IPS DF 19.7 (cell line): ENCODE data around the gene BPIFB2.

ENCODE experiments used
- DNase-seq: peaks from one replicate; pipeline ENCODE4 v3.0.0-alpha.2; 2013; ENCODE audit warnings: low read depth, low spot score

BPIFB2 gene

GRCh38 chr20:33005908-33006775, 1.4 kb upstream of the BPIFB2 start:
- no peak for DNase-seq

GRCh38 chr20:33006776-33007375, 628 bp upstream of the BPIFB2 start:
- DNase-seq: no peak

DNA sequence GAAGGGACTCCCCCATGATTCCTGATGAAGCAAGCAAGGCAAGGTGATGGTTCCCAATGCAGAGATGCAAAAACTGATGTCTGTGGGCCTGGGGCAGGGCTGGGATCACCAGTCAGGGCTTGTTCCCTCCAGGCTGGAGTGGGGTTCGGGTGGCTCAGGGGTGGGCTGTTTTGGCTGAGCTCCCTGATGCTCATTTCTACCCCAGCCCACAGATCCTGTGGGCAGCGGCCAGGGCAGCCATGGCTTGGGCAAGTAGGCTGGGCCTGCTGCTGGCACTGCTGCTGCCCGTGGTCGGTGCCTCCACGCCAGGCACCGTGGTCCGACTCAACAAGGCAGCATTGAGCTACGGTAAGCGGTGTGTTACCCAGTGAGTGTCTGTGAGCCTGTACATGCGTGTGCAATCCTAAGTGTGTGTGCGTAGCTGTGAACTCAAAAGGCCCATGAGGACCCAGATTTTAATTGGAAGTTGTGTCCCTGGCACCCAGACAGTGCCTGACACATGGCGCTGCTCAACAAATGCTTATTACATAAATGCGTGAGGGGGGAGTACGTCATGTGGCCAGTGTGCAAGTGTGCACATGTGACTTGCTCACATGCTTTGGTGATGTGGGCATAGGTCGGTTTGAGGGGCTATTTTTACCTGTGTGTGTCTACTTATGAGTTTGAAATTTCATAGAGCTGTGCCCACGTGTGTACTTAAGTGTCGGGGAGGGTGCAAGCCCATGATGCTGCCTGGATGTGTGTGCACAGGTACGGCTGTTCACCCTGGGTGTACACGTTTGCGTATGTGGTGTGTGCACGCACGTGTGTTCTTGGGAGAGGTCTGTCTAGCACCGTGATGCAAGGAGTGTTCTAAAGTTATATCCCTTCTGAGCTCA, 1.1 kb downstream of the BPIFB2 start:
- DNase-seq: no peak

DNA sequence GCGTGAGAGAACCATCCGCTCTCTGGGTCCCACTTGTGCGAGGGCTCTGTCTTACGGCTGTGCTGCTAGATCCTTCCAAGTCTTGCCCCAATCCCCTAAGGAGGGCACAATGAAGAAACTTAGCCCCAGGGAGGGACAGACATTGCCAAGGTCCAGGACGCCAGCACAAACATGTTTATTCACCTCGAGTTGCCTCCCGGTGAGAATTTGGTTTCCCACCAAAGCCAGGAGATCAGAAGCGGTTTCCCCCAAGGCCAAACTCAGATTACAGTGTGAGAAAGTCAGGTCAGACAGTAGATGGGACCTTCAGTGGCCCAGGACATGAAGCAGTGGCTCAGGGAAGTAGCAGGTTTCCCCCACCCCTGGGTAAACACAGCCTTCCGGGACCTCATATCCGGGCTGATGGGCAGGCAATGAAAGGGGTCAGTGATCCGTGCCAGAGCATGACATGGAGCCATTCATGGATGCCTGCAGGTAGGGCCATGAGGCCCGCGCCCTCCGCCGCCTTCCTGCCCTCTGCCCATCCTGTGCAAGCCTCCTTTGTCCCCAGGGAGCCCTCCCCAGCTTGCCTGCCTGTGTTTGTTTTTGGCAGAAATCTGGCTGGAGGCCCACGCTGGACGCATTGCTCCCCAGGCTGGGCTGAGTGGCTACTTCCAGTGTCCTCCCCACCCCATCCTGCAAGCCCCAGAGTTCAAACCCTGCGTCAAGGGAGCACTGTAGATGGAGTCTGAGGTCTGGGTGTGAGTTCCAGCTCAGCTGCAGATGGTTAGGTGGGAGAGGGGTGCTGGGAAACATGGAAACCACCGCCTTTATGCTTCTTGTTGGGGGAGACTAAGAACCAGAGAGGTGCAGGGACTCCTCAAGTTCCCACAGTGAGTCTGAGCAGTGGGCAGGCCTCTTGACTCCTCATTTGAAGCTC, 2.0 kb downstream of the BPIFB2 start:
- DNase-seq: no peak

DNA sequence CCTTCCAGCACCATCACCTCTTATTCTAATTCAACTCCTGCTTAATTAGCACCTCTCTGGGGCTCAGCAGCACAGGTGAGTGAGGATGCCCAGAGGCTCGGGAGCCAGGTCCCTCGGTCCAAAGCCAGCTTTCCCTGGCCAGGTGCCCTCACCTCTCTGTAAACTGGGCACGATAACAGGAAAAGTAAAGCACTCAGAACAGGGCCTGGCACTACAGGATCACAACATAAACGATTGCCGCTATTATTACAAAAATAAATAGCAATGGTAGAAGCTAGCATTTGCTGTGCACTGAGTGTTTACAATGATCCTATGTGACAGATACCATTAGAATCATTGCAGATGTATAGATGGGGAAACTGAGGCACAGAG, 2.6 kb downstream of the BPIFB2 start:
- DNase-seq: no peak

- DNase-seq: no peak
Measured at GRCh38 chr20:33010674-33011449, 3.4 kb downstream of the BPIFB2 start.

GRCh38 chr20:33012327-33013189, 5.1 kb downstream of the BPIFB2 start:
- DNase-seq: no peak

GRCh38 chr20:33013701-33014326, 6.3 kb downstream of the BPIFB2 start:
- DNase-seq: no peak

DNA sequence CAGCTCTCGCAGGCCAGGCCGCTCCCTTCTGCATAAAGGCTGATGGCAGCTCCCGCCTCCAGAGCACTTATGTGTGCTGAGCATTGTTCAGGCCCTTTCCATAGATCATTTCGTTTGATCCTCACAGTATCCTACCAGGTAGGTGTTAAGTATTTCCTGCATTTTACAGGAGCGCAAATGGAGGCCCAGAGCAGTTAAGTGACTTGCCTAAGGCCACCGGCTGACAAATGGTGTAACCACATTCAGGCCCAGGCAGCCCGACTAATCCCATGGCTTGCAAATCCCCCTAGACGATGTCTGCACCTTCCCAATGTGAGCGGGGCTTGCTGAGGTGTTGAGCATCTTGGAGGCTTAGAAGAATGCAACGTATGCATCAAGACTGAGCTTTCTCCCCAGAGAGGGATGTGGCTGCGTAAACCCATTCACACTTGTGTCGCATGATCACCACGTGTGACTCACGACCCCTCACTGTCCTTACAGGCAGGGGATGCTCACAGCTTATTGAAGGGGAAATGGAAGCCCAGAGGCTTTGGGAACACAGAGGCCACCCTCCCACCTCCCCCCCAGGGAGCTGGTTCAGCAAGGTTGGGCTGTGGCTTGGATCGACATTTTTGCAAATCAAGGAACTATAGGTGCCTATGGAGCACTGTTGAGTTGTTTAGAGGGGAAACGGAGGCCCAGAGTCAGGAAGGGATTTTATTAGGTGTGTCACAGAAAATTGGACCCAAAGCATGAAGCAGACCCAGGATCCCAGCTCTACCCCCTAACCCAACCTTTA, 7.0 kb downstream of the BPIFB2 start:
- no peak for DNase-seq

DNA sequence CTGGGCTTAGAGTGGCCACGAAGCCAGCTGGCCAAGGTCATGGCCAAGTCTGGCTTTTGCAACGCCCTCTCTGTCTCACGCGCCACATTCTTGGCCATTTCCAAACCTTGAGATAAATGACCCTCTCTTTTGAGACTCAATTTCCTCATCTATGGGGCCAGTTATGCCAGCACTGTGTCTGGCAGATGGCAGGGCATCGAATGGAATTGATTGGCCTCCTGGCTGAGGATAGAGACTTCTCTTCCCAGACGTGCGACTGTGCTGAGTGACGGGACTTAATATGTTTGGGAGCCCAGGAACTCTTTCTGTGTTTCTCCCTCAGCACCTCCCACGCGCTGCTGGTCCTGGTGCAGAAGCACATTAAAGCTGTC, 7.6 kb downstream of the BPIFB2 start:
- no peak for DNase-seq

DNA sequence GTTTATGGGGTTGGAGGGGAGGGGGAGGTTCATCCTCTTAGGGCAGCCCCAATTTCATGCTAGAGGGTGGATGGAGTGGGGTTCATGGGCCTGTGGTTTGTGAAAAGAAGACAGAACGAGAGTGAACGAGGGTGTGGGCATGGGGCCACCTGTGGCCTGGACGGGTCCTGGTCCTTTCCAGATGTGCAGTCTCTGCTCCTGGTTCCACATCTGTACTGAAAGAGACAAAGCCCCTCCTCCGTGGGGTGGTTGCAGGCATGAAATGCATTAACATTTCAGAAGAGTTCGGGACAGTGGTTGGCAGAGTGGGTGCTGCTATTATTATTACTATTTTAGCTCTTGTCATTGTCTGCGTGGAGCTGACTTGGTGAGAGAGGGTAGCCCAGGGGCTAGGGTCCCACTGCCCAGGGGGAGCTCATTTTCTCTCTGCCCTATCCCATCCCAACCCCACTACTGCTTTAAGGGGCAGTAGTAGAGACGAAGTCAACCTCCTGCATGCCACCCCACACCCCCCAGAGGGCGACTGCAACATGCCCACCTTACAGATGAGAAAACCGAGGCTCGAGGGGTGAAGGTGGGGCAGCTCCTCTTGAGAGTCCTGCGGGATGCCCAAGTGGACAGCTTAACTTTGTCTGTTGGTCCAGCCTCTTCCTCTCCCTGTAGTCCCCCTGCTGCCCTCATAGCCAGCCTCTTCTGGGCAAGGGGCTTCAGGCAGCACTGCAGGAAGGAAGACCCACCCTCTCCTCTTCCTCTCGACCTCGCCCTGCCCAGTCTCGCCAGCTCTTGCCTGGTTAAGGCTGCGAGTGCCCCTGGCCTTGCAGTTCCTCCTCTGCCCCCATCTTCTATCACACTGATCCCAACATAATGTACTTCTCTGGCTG, 8.4 kb downstream of the BPIFB2 start:
- DNase-seq: no peak

DNA sequence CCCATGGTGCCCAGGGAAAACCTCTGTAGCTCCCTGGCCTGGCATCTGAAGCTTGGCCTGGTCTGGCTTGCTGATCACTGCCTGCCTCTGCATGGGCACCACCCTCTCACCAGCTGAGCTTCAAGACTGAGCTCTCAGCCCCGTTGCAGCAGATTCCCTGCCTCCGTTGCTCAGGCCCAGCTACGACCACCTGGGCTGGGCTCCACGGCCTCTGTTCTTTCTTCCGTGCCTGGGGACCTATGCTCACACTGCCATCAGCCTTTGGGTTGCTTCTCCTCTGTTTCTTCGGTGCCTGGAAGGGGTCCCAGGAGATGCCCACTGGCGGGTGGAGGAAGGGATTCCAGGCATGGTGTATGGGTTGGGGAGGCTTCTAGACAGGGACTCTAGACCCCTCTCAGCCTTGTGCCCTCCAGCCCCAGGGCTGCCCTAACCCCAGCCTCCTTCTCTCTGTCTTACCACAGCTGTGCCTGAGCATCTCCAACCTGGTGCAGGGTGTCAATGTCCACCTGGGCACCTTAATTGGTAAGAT, 9.1 kb downstream of the BPIFB2 start:
- no peak for DNase-seq

DNA sequence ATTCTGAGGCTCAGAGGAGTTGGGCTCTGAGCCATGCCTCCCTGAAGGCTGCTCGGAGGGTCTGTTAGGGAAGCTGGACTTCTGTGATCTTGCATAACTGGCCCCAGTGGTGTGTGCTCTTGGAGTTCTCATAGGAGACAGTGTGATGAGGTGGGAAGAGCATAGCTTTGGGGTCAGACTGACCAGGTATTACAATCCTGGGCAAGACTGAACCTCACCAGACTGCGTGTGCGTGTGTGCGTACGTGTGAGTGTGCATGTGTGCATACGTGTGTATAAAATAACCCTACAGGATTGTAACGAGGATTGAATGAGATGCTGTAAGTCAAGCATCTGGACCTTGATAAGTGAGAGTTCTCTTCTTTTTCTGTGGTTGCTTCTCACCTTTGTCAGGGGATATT, 10.0 kb downstream of the BPIFB2 start:
- DNase-seq: no peak

- DNase-seq: no peak
Measured at GRCh38 chr20:33018169-33018931, 10.8 kb downstream of the BPIFB2 start.

- DNase-seq: no peak
Measured at GRCh38 chr20:33019465-33020277, 12.2 kb downstream of the BPIFB2 start.
